ENCODE results near the gene NFATC3.

Gene NFATC3

GRCh38 chr16:68085259-68086071 lies at the start of gene NFATC3:
Gene NFATC3 (plus strand): TSS chr16:68085370. CDS start chr16:68085682, 312 bp downstream.
- DNase-seq (ENCODE audit: low read depth) = peak; percentile 91

- no peak for DNase-seq (ENCODE audit: low read depth)
These were observed 47.2 kb upstream of the NFATC3 start for GRCh38 chr16:68037841-68038597.

- DNase-seq (ENCODE audit: low read depth) = peak; percentile 53
These were observed 44.5 kb upstream of the NFATC3 start for GRCh38 chr16:68040506-68041288.

GRCh38 chr16:68041783-68042182 lies 43.4 kb upstream of the NFATC3 start:
- DNase-seq (ENCODE audit: low read depth) = no peak

GRCh38 chr16:68046106-68046505 lies 39.1 kb upstream of the NFATC3 start:
- DNase-seq (ENCODE audit: low read depth) = no peak

GRCh38 chr16:68047987-68048386 lies 37.2 kb upstream of the NFATC3 start:
- DNase-seq (ENCODE audit: low read depth) = no peak

GRCh38 chr16:68049449-68049848 lies 35.7 kb upstream of the NFATC3 start:
- DNase-seq (ENCODE audit: low read depth) = no peak

- no peak for DNase-seq (ENCODE audit: low read depth)
These were observed 29.8 kb upstream of the NFATC3 start for GRCh38 chr16:68055395-68055794.

- DNase-seq (ENCODE audit: low read depth) = no peak
These were observed 25.4 kb upstream of the NFATC3 start for GRCh38 chr16:68059804-68060203.

- DNase-seq (ENCODE audit: low read depth) = no peak
These were observed 23.8 kb upstream of the NFATC3 start for GRCh38 chr16:68061396-68061795.

- no peak for DNase-seq (ENCODE audit: low read depth)
These were observed 22.2 kb upstream of the NFATC3 start for GRCh38 chr16:68062910-68063393.

GRCh38 chr16:68064791-68065365 lies 20.3 kb upstream of the NFATC3 start:
- DNase-seq (ENCODE audit: low read depth) = peak; percentile 84

GRCh38 chr16:68065716-68066305 lies 19.4 kb upstream of the NFATC3 start:
- no peak for DNase-seq (ENCODE audit: low read depth)

GRCh38 chr16:68066763-68067162 lies 18.4 kb upstream of the NFATC3 start:
- no peak for DNase-seq (ENCODE audit: low read depth)

GRCh38 chr16:68068926-68069325 lies 16.2 kb upstream of the NFATC3 start:
- no peak for DNase-seq (ENCODE audit: low read depth)

GRCh38 chr16:68069511-68070248 lies 15.5 kb upstream of the NFATC3 start:
- DNase-seq (ENCODE audit: low read depth) = no peak

- no peak for DNase-seq (ENCODE audit: low read depth)
These were observed 14.9 kb upstream of the NFATC3 start for GRCh38 chr16:68070249-68070730.

GRCh38 chr16:68070806-68071517 lies 14.2 kb upstream of the NFATC3 start:
- DNase-seq (ENCODE audit: low read depth) = no peak

- no peak for DNase-seq (ENCODE audit: low read depth)
These were observed 13.7 kb upstream of the NFATC3 start for GRCh38 chr16:68071518-68071901.

All from CMK (cell line).